Measurements from ENCODE around the gene VAC14.

The VAC14 gene

GRCh38 chr16:70756071-70756470, 44.9 kb downstream of the VAC14 start:
- Mint-ChIP-seq H3K27me3 (no peaks in the 10 kb centered on the region), H3K27ac (no peak overlapping the region), H3K9me3 (no peaks in the 10 kb centered on the region), H3K4me1 (no peaks in the 10 kb centered on the region), H3K4me3 (no peak overlapping the region), H3K36me3 (peaks cover 60% of the 10 kb centered on the region)
- no peak for ATAC-seq

- H3K4me3 Mint-ChIP-seq = no peak overlapping the region
- no peak overlapping the region for H3K27ac Mint-ChIP-seq
- peaks cover 56% of the 10 kb centered on the region for H3K36me3 Mint-ChIP-seq
- H3K9me3 Mint-ChIP-seq = no peaks in the 10 kb centered on the region
- ATAC-seq = no peak
- H3K27me3 Mint-ChIP-seq = no peaks in the 10 kb centered on the region
- H3K4me1 Mint-ChIP-seq = no peaks in the 10 kb centered on the region
These were observed 45.9 kb downstream of the VAC14 start for GRCh38 chr16:70754851-70755600.

GRCh38 chr16:70754371-70754770, 46.6 kb downstream of the VAC14 start:
- Mint-ChIP-seq H3K27ac (no peak overlapping the region), H3K36me3 (peaks cover 52% of the 10 kb centered on the region), H3K4me1 (no peaks in the 10 kb centered on the region), H3K27me3 (no peaks in the 10 kb centered on the region), H3K4me3 (no peak overlapping the region), H3K9me3 (no peaks in the 10 kb centered on the region)
- ATAC-seq = no peak

GRCh38 chr16:70753694-70754325, 47.1 kb downstream of the VAC14 start:
- no peaks in the 10 kb centered on the region for H3K9me3 Mint-ChIP-seq
- H3K27ac Mint-ChIP-seq = no peak overlapping the region
- no peak for ATAC-seq
- H3K27me3 Mint-ChIP-seq = no peaks in the 10 kb centered on the region
- H3K4me1 Mint-ChIP-seq = peaks cover 5% of the 10 kb centered on the region
- H3K4me3 Mint-ChIP-seq = no peak overlapping the region
- H3K36me3 Mint-ChIP-seq = peaks cover 52% of the 10 kb centered on the region

GRCh38 chr16:70753228-70753627, 47.7 kb downstream of the VAC14 start:
- no peak for ATAC-seq
- no peak overlapping the region for H3K27ac Mint-ChIP-seq
- H3K36me3 Mint-ChIP-seq = peaks cover 54% of the 10 kb centered on the region
- no peaks in the 10 kb centered on the region for H3K9me3 Mint-ChIP-seq
- H3K4me3 Mint-ChIP-seq = no peak overlapping the region
- peaks cover 11% of the 10 kb centered on the region for H3K4me1 Mint-ChIP-seq
- no peaks in the 10 kb centered on the region for H3K27me3 Mint-ChIP-seq

- peaks cover 52% of the 10 kb centered on the region for H3K36me3 Mint-ChIP-seq
- H3K27ac Mint-ChIP-seq = peak overlapping the region; percentile 54
- H3K4me1 Mint-ChIP-seq = peaks cover 17% of the 10 kb centered on the region
- H3K9me3 Mint-ChIP-seq = no peaks in the 10 kb centered on the region
- H3K27me3 Mint-ChIP-seq = no peaks in the 10 kb centered on the region
- no peak for ATAC-seq
- H3K4me3 Mint-ChIP-seq = no peak overlapping the region
These were observed 48.5 kb downstream of the VAC14 start for GRCh38 chr16:70752426-70752825.

GRCh38 chr16:70751593-70751992, 49.4 kb downstream of the VAC14 start:
- no peak for ATAC-seq
- Mint-ChIP-seq H3K27ac (no peak overlapping the region), H3K4me1 (peaks cover 26% of the 10 kb centered on the region)

GRCh38 chr16:70750893-70751467, 50.0 kb downstream of the VAC14 start:
- no peaks in the 10 kb centered on the region for H3K9me3 Mint-ChIP-seq
- ATAC-seq = no peak

More at GRCh38 chr16:70751593-70751992, 49.4 kb downstream of the VAC14 start:
- Mint-ChIP-seq H3K36me3 (peaks cover 44% of the 10 kb centered on the region), H3K9me3 (no peaks in the 10 kb centered on the region), H3K4me3 (no peak overlapping the region), H3K27me3 (no peaks in the 10 kb centered on the region)

GRCh38 chr16:70749681-70750601, 51.0 kb downstream of the VAC14 start:
- no peak for ATAC-seq
- H3K27me3 Mint-ChIP-seq = no peaks in the 10 kb centered on the region
- no peak overlapping the region for H3K27ac Mint-ChIP-seq
- H3K4me1 Mint-ChIP-seq = peaks cover 32% of the 10 kb centered on the region
- H3K4me3 Mint-ChIP-seq = no peak overlapping the region
- no peaks in the 10 kb centered on the region for H3K9me3 Mint-ChIP-seq
- peaks cover 41% of the 10 kb centered on the region for H3K36me3 Mint-ChIP-seq

More at GRCh38 chr16:70750893-70751467, 50.0 kb downstream of the VAC14 start:
- no peak overlapping the region for H3K4me3 Mint-ChIP-seq
- no peak overlapping the region for H3K27ac Mint-ChIP-seq
- peaks cover 44% of the 10 kb centered on the region for H3K36me3 Mint-ChIP-seq
- no peaks in the 10 kb centered on the region for H3K27me3 Mint-ChIP-seq
- H3K4me1 Mint-ChIP-seq = peaks cover 32% of the 10 kb centered on the region

GRCh38 chr16:70749006-70749678, 51.8 kb downstream of the VAC14 start:
- Mint-ChIP-seq H3K9me3 (no peaks in the 10 kb centered on the region), H3K4me3 (no peak overlapping the region), H3K4me1 (peaks cover 32% of the 10 kb centered on the region), H3K27me3 (no peaks in the 10 kb centered on the region), H3K27ac (peak overlapping the region; percentile 40), H3K36me3 (peaks cover 42% of the 10 kb centered on the region)
- ATAC-seq = no peak

GRCh38 chr16:70747703-70748631, 53.0 kb downstream of the VAC14 start:
- Mint-ChIP-seq H3K27me3 (no peaks in the 10 kb centered on the region), H3K9me3 (peaks cover 4% of the 10 kb centered on the region), H3K4me3 (no peak overlapping the region), H3K4me1 (peaks cover 32% of the 10 kb centered on the region), H3K27ac (peak overlapping the region; percentile 89), H3K36me3 (peaks cover 51% of the 10 kb centered on the region)
- ATAC-seq = no peak

GRCh38 chr16:70746708-70747424, 54.1 kb downstream of the VAC14 start:
- Mint-ChIP-seq H3K9me3 (peaks cover 4% of the 10 kb centered on the region), H3K27me3 (no peaks in the 10 kb centered on the region), H3K4me1 (peaks cover 32% of the 10 kb centered on the region), H3K36me3 (peaks cover 52% of the 10 kb centered on the region), H3K4me3 (no peak overlapping the region), H3K27ac (peak overlapping the region; percentile 89)
- peak; percentile 76 for ATAC-seq

- Mint-ChIP-seq H3K27me3 (no peaks in the 10 kb centered on the region), H3K4me1 (peaks cover 32% of the 10 kb centered on the region), H3K4me3 (no peak overlapping the region), H3K27ac (peak overlapping the region; percentile 89), H3K9me3 (peaks cover 4% of the 10 kb centered on the region), H3K36me3 (peaks cover 59% of the 10 kb centered on the region)
- peak; percentile 57 for ATAC-seq
These were observed 54.8 kb downstream of the VAC14 start for GRCh38 chr16:70746040-70746707.
